GM18870 (cell line): ENCODE measurements around the gene TRIM31.

Source experiments
- ATAC-seq: cut with Tn5 transposase; IDR thresholded peaks from one replicate; pipeline ENCODE4 v1.9.1; 2021; ENCODE audit warnings: moderate library complexity; ENCODE audit not compliant: unreplicated experiment

Gene TRIM31

DNA sequence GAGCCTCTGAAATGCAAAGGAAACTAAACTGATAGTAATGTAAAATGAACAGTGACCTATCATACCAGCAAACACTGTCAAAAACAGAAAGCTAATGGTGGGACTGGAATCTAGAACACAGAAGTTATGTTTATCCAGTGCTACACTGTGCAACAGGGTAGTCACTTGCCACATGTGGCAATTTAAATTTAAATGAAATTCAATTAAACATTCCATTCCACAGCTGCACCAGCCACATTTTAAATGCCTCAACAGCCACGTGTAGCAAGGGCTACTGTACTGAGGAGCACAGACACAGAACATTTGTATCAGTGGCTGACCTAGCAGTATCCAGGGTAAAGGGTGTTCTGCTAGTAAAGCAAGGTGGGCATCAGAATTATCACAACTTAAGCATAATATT, 57.4 kb downstream of the TRIM31 start:
- no peak for ATAC-seq

- no peak for ATAC-seq
These were observed 59.2 kb downstream of the TRIM31 start for GRCh38 chr6:30053682-30054081.
